Measurements from ENCODE around the gene CREB3L2. TPM values are rescaled to one million over a fixed set of nuclear protein-coding genes. Genes with fewer than 3 reads are reported as not detected.

The CREB3L2 gene
- total RNA-seq, 1 experiment from 2014 or later = 60.6 TPM

DNA sequence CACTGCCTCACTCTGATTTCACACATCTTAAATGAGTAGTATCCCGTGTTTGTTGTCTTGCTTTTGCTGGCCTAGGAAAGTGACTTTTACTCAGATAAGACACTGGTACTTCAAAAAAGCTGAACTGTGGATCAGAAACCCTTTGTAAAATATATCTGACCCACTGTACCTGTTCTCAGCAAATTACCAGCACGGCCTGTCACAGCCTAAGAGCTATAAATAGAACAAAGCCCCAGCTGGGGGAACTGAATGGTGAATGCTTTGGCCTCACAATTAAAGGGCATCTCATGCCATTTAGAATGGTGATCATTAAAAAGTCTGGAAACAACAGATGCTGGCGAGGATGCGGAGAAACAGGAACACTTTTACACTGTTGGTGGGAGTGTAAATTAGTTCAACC, 76.1 kb downstream of the CREB3L2 start:
- Mint-ChIP-seq H3K27ac (no peak overlapping the region), H3K9me3 (peaks cover 5% of the 10 kb centered on the region), H3K4me1 (peaks cover 16% of the 10 kb centered on the region), H3K36me3 (peaks cover 51% of the 10 kb centered on the region), H3K27me3 (ENCODE audit: low read depth) (no peaks in the 10 kb centered on the region), H3K4me3 (no peak overlapping the region)
- no peak for TF ChIP-seq RORB (CRISPR knock-in tag; IDR thresholded peaks at IDR 0.05)
- TF ChIP-seq GTF2I (CRISPR knock-in tag; conservative IDR thresholded peaks at IDR 0.05) = no peak
- no peak for TF ChIP-seq SOX15 (CRISPR knock-in tag; IDR thresholded peaks at IDR 0.05)
- no peak for TF ChIP-seq USF2 (CRISPR knock-in tag; IDR thresholded peaks at IDR 0.05)
- TF ChIP-seq, protein P1, sequence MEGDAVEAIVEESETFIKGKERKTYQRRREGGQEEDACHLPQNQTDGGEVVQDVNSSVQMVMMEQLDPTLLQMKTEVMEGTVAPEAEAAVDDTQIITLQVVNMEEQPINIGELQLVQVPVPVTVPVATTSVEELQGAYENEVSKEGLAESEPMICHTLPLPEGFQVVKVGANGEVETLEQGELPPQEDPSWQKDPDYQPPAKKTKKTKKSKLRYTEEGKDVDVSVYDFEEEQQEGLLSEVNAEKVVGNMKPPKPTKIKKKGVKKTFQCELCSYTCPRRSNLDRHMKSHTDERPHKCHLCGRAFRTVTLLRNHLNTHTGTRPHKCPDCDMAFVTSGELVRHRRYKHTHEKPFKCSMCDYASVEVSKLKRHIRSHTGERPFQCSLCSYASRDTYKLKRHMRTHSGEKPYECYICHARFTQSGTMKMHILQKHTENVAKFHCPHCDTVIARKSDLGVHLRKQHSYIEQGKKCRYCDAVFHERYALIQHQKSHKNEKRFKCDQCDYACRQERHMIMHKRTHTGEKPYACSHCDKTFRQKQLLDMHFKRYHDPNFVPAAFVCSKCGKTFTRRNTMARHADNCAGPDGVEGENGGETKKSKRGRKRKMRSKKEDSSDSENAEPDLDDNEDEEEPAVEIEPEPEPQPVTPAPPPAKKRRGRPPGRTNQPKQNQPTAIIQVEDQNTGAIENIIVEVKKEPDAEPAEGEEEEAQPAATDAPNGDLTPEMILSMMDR (IDR thresholded peaks at IDR 0.05) = no peak
- TF ChIP-seq CREB1 (CRISPR knock-in tag; IDR thresholded peaks at IDR 0.05) = no peak
- TF ChIP-seq NFE2L1 (CRISPR knock-in tag; IDR thresholded peaks at IDR 0.05) = no peak
- TF ChIP-seq GRHL2 (CRISPR knock-in tag; IDR thresholded peaks at IDR 0.05; ENCODE audit: insufficient replicate concordance, severe bottlenecking) = no peak
- no peak for TF ChIP-seq ZNF121 (CRISPR knock-in tag; IDR thresholded peaks at IDR 0.05)
- TF ChIP-seq ARID4B (CRISPR knock-in tag; IDR thresholded peaks at IDR 0.05; ENCODE audit: borderline replicate concordance) = no peak
- no peak for TF ChIP-seq ZNF416 (CRISPR knock-in tag; IDR thresholded peaks at IDR 0.05)
- TF ChIP-seq PREB (CRISPR knock-in tag; IDR thresholded peaks at IDR 0.05; ENCODE audit: borderline replicate concordance) = no peak
- TF ChIP-seq FOXK1 (CRISPR knock-in tag; IDR thresholded peaks at IDR 0.05) = no peak
- no peak for TF ChIP-seq CREM (CRISPR knock-in tag; IDR thresholded peaks at IDR 0.05)
- TF ChIP-seq CDX4 (CRISPR knock-in tag; IDR thresholded peaks at IDR 0.05; ENCODE audit: borderline replicate concordance) = no peak
- no peak for TF ChIP-seq HMGA2 (CRISPR knock-in tag; IDR thresholded peaks at IDR 0.05)
- no peak for TF ChIP-seq EMX1 (CRISPR knock-in tag; IDR thresholded peaks at IDR 0.05)
- TF ChIP-seq ZNF423 (CRISPR knock-in tag; IDR thresholded peaks at IDR 0.05) = no peak
- TF ChIP-seq ELF4 (CRISPR knock-in tag; IDR thresholded peaks at IDR 0.05; ENCODE audit: low read depth) = no peak
- no peak for TF ChIP-seq ZBTB21 (CRISPR knock-in tag; IDR thresholded peaks at IDR 0.05; ENCODE audit: borderline replicate concordance)
- ChIA-PET POLR2A (no interaction called here), CTCF (interaction anchor here (1.3 kb wide), 1 partner anchor 76 kb away, joined by 3 read pairs; the partner anchor contains the start of gene CREB3L2)
- DNase-seq (ENCODE audit: low spot score) (no peak), ATAC-seq (no peak)
